Mucosa of rectum (tissue), 2 donors: ENCODE results near the gene SCGB3A2.

Experiments
- H3K27ac ChIP-seq, 2 donors: one replicate each; pipeline ENCODE4 v1.7.0; 2013; ENCODE audit warnings: inconsistent platforms in 2 of 2, low read depth in 2 of 2, low read length in 2 of 2
- H3K27me3 ChIP-seq, 2 donors: one replicate each; pipeline ENCODE4 v1.7.0; 2013; ENCODE audit warnings: low read length in 2 of 2; ENCODE audit not compliant: control insufficient read depth in 2 of 2, insufficient read depth in 2 of 2
- H3K36me3 ChIP-seq, 2 donors: one replicate each; pipeline ENCODE4 v1.7.0; 2013; ENCODE audit warnings: low read length in 2 of 2; ENCODE audit not compliant: control insufficient read depth in 2 of 2, insufficient read depth in 2 of 2
- H3K4me1 ChIP-seq, 2 donors: one replicate each; pipeline ENCODE4 v1.7.0; 2013; ENCODE audit warnings: low read length in 2 of 2, mild to moderate bottlenecking in 1 of 2; ENCODE audit not compliant: control insufficient read depth in 2 of 2, insufficient read depth in 2 of 2
- H3K4me3 ChIP-seq, 2 donors: one replicate each; pipeline ENCODE4 v1.7.0; 2013; ENCODE audit warnings: low read length in 2 of 2
- H3K9ac ChIP-seq, 2 donors: one replicate each; pipeline ENCODE4 v1.7.0; 2013; ENCODE audit warnings: low read length in 2 of 2, low read depth in 1 of 2, mild to moderate bottlenecking in 1 of 2
- H3K9me3 ChIP-seq, 2 donors: one replicate each; pipeline ENCODE4 v1.7.0; 2013; ENCODE audit warnings: low read length in 2 of 2; ENCODE audit not compliant: control insufficient read depth in 2 of 2
- donor health status: healthy.
- donor health status: Normal muscosa, but diverticular disease.

SCGB3A2 gene

DNA sequence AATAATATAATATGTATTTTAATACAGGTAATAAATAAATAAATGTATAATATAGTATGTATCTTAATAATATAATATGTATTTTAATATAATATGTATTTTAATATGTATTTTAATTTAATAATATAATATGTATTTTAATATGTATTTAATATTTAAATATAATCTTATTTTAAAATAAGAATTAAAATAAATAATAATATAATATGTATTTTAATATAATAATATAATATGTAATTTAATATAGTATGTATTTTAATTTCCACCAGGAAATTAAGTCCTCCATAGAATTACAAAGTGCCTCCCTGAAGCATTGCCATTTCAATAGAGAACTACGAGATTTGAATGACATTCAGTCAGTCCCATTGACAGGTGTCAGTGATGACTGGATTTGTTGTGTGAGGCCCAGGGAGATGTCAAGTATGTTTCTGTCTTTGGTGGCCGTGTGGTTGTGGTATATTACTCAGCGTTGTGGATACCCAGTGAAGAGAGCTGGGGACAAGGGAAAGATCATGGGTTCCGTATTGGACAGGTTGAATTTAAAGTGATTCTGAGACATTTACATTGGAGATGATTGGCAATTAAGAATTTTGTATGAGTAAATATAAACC is 42.0 kb downstream of the SCGB3A2 start:
- Histone ChIP-seq H3K4me1 (no peaks in the 10 kb centered on the region), H3K4me3 (no peak overlapping the region), H3K9me3 (no peaks in the 10 kb centered on the region), H3K9ac (no peak overlapping the region), H3K36me3 (no peaks in the 10 kb centered on the region), H3K27me3 (no peaks in the 10 kb centered on the region), H3K27ac (no peak overlapping the region)

DNA sequence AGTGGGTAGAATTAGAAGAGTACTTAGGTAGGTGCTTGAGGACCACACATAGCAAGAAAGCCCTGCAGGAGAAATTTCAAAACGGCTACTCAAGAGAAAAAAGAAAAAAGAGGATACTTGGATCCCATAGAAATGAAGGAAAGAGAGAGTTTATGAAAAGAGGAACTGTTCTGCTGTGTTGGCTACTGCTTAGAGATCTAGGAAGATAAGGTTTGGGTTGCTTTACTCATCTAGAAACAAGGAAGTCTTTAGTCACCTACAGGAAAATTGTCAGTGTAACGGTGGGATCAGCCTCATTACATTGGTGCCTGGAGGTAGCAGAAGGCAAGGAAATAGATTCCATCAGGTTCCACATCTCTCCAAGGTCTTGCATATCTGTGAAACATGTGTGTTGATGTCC is 42.6 kb downstream of the SCGB3A2 start:
- no peaks in the 10 kb centered on the region for H3K36me3 ChIP-seq
- H3K27me3 ChIP-seq, result no peaks in the 10 kb centered on the region
- no peak overlapping the region for H3K27ac ChIP-seq
- no peak overlapping the region for H3K9ac ChIP-seq
- no peak overlapping the region for H3K4me3 ChIP-seq
- no peaks in the 10 kb centered on the region for H3K4me1 ChIP-seq
- H3K9me3 ChIP-seq, result no peaks in the 10 kb centered on the region

DNA sequence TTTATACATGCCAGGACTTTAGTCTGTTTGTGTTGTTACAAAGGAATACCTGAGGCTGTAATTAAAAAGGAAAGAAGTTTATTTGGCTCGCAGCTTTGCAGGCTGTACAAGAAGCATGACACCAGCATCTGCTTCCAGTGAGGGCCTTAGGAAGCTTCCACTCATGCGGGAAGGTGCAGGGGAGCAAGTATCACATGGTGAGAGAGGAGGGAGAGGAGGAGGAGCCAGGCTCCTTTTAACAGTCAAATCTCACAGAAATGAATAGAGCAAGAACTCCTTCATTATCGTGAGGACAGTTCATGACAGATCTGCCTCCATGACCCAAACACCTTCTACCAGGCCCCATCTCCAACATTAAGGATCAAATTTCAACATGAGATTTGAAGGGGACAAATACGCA is 46.5 kb downstream of the SCGB3A2 start:
- H3K36me3 ChIP-seq, result no peaks in the 10 kb centered on the region
- H3K27ac ChIP-seq, result no peak overlapping the region
- H3K4me3 ChIP-seq, result no peak overlapping the region
- no peaks in the 10 kb centered on the region for H3K4me1 ChIP-seq
- H3K27me3 ChIP-seq, result no peaks in the 10 kb centered on the region
- H3K9ac ChIP-seq, result no peak overlapping the region
- no peaks in the 10 kb centered on the region for H3K9me3 ChIP-seq

DNA sequence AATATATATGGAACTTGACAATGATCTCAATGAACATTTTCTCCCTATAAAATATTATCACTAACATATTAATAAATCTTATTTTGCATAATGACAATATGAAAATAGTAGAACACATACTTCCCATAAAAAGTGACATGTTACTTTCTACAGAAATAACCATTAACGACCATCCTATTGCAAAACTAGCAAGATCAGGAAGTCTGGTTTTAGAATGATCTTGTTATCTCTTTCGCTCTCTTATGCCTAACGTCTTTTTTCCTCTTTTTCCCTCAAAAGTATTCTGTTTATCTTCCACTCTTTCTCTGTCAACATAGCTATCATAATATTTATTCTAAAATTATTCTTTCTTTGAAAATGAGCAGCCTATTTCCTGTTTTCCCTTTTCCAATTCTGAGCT is 49.4 kb downstream of the SCGB3A2 start:
- H3K9me3 ChIP-seq, result no peaks in the 10 kb centered on the region
- no peaks in the 10 kb centered on the region for H3K4me1 ChIP-seq
- no peaks in the 10 kb centered on the region for H3K27me3 ChIP-seq
- H3K36me3 ChIP-seq, result no peaks in the 10 kb centered on the region
- no peak overlapping the region for H3K9ac ChIP-seq
- no peak overlapping the region for H3K27ac ChIP-seq
- H3K4me3 ChIP-seq, result no peak overlapping the region

DNA sequence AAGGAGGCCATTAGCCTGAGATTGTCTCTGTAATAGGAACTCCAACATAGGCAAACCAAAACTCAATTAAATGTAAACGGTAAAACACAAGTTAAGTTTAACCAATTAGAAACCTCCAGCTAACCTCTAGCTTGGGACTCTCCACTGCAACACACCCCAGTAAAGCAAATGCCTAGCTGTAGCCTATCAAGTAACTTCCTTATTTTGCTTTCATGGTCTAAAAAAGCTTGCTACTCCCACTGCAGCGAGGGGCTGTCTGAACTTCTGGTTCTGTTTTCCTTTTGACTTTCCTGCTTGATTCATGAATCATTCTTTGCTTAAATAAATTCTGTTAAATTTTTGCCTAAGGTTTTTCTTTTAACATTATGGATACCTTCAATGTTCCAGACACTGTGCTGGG is 52.3 kb downstream of the SCGB3A2 start:
- no peak overlapping the region for H3K27ac ChIP-seq
- H3K9ac ChIP-seq, result no peak overlapping the region
- no peak overlapping the region for H3K4me3 ChIP-seq
- H3K36me3 ChIP-seq, result no peaks in the 10 kb centered on the region
- no peaks in the 10 kb centered on the region for H3K27me3 ChIP-seq
- no peaks in the 10 kb centered on the region for H3K4me1 ChIP-seq
- H3K9me3 ChIP-seq, result no peaks in the 10 kb centered on the region
